Esophagus squamous epithelium (tissue), 4 donors: ENCODE data around the gene DPCD.

ENCODE experiments used
- CTCF ChIP-seq, 6 experiments: fragments of 450-650 bp in 4 of 6; fragments of 200-600 bp in 2 of 6; sonication (generic) in 2 of 6; IDR thresholded peaks; one replicate each; pipeline ENCODE4 v1.5.1; 2016 to 2019; ENCODE audit warnings: antibody characterized with exemption in 6 of 6, mild to moderate bottlenecking in 4 of 6, moderate library complexity in 4 of 6
- POLR2A ChIP-seq, 4 donors: fragments of 450-650 bp; IDR thresholded peaks; one replicate each; pipeline ENCODE4 v1.6.1; 2017; ENCODE audit warnings: antibody characterized with exemption in 4 of 4, mild to moderate bottlenecking in 4 of 4, moderate library complexity in 3 of 4

- TF ChIP-seq CTCF (IDR thresholded peaks at IDR 0.05) (no peak), POLR2A (IDR thresholded peaks at IDR 0.05) (no peak)
Observed at GRCh38 chr10:101651336-101651735, 63.2 kb downstream of the DPCD start.
